Measurements from ENCODE around the gene GNL2.

- TF ChIP-seq CTCF (IDR thresholded peaks at IDR 0.05; ENCODE audit: insufficient read depth, low read length), result no peak
- TF ChIP-seq POLR2AphosphoS5 (IDR thresholded peaks at IDR 0.05; ENCODE audit: low read depth), result no peak
- no peak for TF ChIP-seq GABPA (IDR thresholded peaks at IDR 0.05; ENCODE audit: low read depth)
- no peak for TF ChIP-seq REST (IDR thresholded peaks at IDR 0.05; ENCODE audit: insufficient replicate concordance, low read depth)
These were observed 35.3 kb upstream of the GNL2 start for GRCh38 chr1:37631036-37631435.
